Astrocyte (in vitro differentiated cells and primary cell): ENCODE measurements around the gene CADPS.

Experiments used
- CTCF ChIP-seq: IDR thresholded peaks from 2 replicates; pipeline ENCODE4 v1.5.1; 2011; ENCODE audit warnings: low read depth, mild to moderate bottlenecking, inconsistent platforms, low read length, moderate library complexity; ENCODE audit not compliant: insufficient read depth
- EZH2 ChIP-seq: IDR thresholded peaks from 2 replicates; pipeline ENCODE4 v1.6.1; 2012; ENCODE audit warnings: mild to moderate bottlenecking, low read length, inconsistent platforms; ENCODE audit not compliant: insufficient read depth

- TF ChIP-seq EZH2 (no peak), CTCF (no peak)
These were observed 77.2 kb downstream of the CADPS start for GRCh38 chr3:62798000-62798399.
